IMR-90 (cell line): ENCODE data around the gene ABCA4. TPM values are rescaled to one million over a fixed set of nuclear protein-coding genes. Genes with fewer than 3 reads are reported as not detected.

Experiments used
- ATAC-seq: fragments of 200-7000 bp; cut with Tn5 transposase; 2 replicates; pipeline ENCODE4 v1.9.1; 2020; ENCODE audit warnings: low read depth, mild to moderate bottlenecking, moderate library complexity
- BruUV-seq: library from RNA; stranded (reverse); fragments of 400-500 nt; replicated peaks from 2 replicates; lab custom pipeline; 2021; lab: Mats Ljungman, UMichigan
- CTCF ChIA-PET: fragments of 300-600 bp; formaldehyde crosslinking; extraction: SDS; loops from one replicate; lab custom pipeline; 2021; ENCODE audit warnings: antibody characterized with exemption; lab: Yijun Ruan, JAX
- POLR2A ChIA-PET: fragments of 300-600 bp; sonication (Branson Sonifier 250); formaldehyde crosslinking; loops from one replicate; lab custom pipeline; 2022; ENCODE audit warnings: antibody characterized with exemption; ENCODE audit not compliant: unreplicated experiment; lab: Charles Lee
- DNase-seq: peaks from one replicate; pipeline ENCODE4 v3.0.0; 2013
- H2AFZ ChIP-seq: replicated peaks from 2 replicates; pipeline ENCODE3; 2013; ENCODE audit warnings: low read length, mild to moderate bottlenecking; ENCODE audit not compliant: poor library complexity
- H2AK5ac ChIP-seq: 2 replicates; pipeline ENCODE4 v1.6.1; 2013; ENCODE audit warnings: low read depth, low read length, inconsistent platforms
- H2AK9ac ChIP-seq: replicated peaks from 2 replicates; pipeline ENCODE3; 2013; ENCODE audit warnings: mild to moderate bottlenecking, low read depth, low read length, moderate library complexity; ENCODE audit not compliant: poor library complexity
- H2BK120ac ChIP-seq: 2 replicates; pipeline ENCODE4 v1.6.1; 2013; ENCODE audit warnings: low read depth, low read length, inconsistent platforms
- H2BK15ac ChIP-seq: 3 replicates; pipeline ENCODE4 v1.6.1; 2013; ENCODE audit warnings: low read depth, low read length, inconsistent platforms
- H2BK20ac ChIP-seq: 2 replicates; pipeline ENCODE4 v1.6.1; 2013; ENCODE audit warnings: low read depth, mild to moderate bottlenecking, inconsistent platforms, low read length, moderate library complexity
- H2BK5ac ChIP-seq: 2 replicates; pipeline ENCODE4 v1.6.1; 2013; ENCODE audit warnings: mild to moderate bottlenecking, low read depth, low read length, inconsistent platforms; ENCODE audit not compliant: poor library complexity, severe bottlenecking
- H3K14ac ChIP-seq: replicated peaks from 2 replicates; pipeline ENCODE4 v1.6.1; 2013; ENCODE audit warnings: low read depth, low read length, inconsistent platforms
- H3K18ac ChIP-seq: 2 replicates; pipeline ENCODE4 v1.6.1; 2013; ENCODE audit warnings: low read depth, low read length, control low read depth
- H3K23ac ChIP-seq: 2 replicates; pipeline ENCODE4 v1.6.1; 2013; ENCODE audit warnings: low read depth, low read length, inconsistent platforms
- H3K27ac ChIP-seq: 2 replicates; pipeline ENCODE4 v1.5.1; 2013; ENCODE audit warnings: mild to moderate bottlenecking, control low read depth, low read length; ENCODE audit not compliant: insufficient read depth
- H3K27me3 ChIP-seq: 2 replicates; pipeline ENCODE4 v1.6.1; 2013; ENCODE audit warnings: low read length; ENCODE audit not compliant: control insufficient read depth, insufficient read depth
- H3K36me3 ChIP-seq: 2 replicates; pipeline ENCODE4 v1.6.1; 2013; ENCODE audit warnings: low read length, mixed read lengths; ENCODE audit not compliant: control insufficient read depth, insufficient read depth
- H3K4ac ChIP-seq: 2 replicates; pipeline ENCODE4 v1.6.1; 2013; ENCODE audit warnings: low read depth, low read length, inconsistent platforms
- H3K4me1 ChIP-seq: 2 replicates; pipeline ENCODE4 v1.6.1; 2013; ENCODE audit warnings: low read length, mixed read lengths; ENCODE audit not compliant: control insufficient read depth, insufficient read depth
- H3K4me2 ChIP-seq: 2 replicates; pipeline ENCODE4 v1.6.1; 2013; ENCODE audit warnings: low read depth, mild to moderate bottlenecking, control low read depth, low read length, moderate library complexity
- H3K4me3 ChIP-seq: 2 replicates; pipeline ENCODE4 v1.5.1; 2013; ENCODE audit warnings: low read depth, mild to moderate bottlenecking, control low read depth, low read length, moderate library complexity; ENCODE audit not compliant: insufficient read depth
- H3K56ac ChIP-seq: 2 replicates; pipeline ENCODE4 v1.6.1; 2013; ENCODE audit warnings: low read length, inconsistent platforms; ENCODE audit not compliant: insufficient read depth; ENCODE audit errors: extremely low read depth
- H3K79me1 ChIP-seq, 2 experiments: 2 replicates each; pipeline ENCODE4 v1.6.1; 2013; ENCODE audit warnings: low read length in 2 of 2, inconsistent platforms in 1 of 2, low read depth in 1 of 2
- H3K9ac ChIP-seq: 2 replicates; pipeline ENCODE4 v1.6.1; 2013; ENCODE audit warnings: low read depth, low read length, control low read depth
- H3K9me1 ChIP-seq: 2 replicates; pipeline ENCODE4 v1.6.1; 2013; ENCODE audit warnings: low read length, inconsistent platforms; ENCODE audit not compliant: insufficient read depth
- H3K9me3 ChIP-seq: 2 replicates; pipeline ENCODE4 v1.6.1; 2013; ENCODE audit warnings: low read length; ENCODE audit not compliant: control insufficient read depth, insufficient read depth
- H4K20me1 ChIP-seq: 2 replicates; pipeline ENCODE4 v1.6.1; 2013; ENCODE audit warnings: low read length, inconsistent platforms; ENCODE audit not compliant: insufficient read depth
- H4K5ac ChIP-seq: 2 replicates; pipeline ENCODE4 v1.6.1; 2013; ENCODE audit warnings: mild to moderate bottlenecking, low read depth, low read length, control low read depth
- H4K8ac ChIP-seq, 2 experiments: 2 replicates each; pipeline ENCODE4 v1.6.1; 2013; ENCODE audit warnings: low read depth in 2 of 2, low read length in 2 of 2, control low read depth in 1 of 2, inconsistent platforms in 1 of 2
- H4K91ac ChIP-seq: 2 replicates; pipeline ENCODE4 v1.6.1; 2013; ENCODE audit warnings: low read depth, low read length, inconsistent platforms; ENCODE audit not compliant: insufficient read depth
- CEBPB ChIP-seq: IDR thresholded peaks from 2 replicates; pipeline ENCODE4 v1.6.1; 2012; ENCODE audit warnings: low read depth, low read length, improper control_type of control experiment
- CTCF ChIP-seq: conservative IDR thresholded peaks from 2 replicates; pipeline ENCODE4 v1.5.1; 2012; ENCODE audit warnings: mild to moderate bottlenecking, low read depth, low read length, improper control_type of control experiment
- RFX5 ChIP-seq: IDR thresholded peaks from 2 replicates; pipeline ENCODE4 v1.8.0; 2012; ENCODE audit warnings: low read depth, mild to moderate bottlenecking, low read length, moderate library complexity
- WGBS, 2 experiments: methylation state at CpG; one replicate each; pipeline versions ENCODE4 v1.1.5 to v1.1.7; 2013; ENCODE audit warnings: missing lambda C conversion rate in 2 of 2; ENCODE audit not compliant: insufficient read length in 1 of 2; ENCODE audit errors: extremely low coverage in 2 of 2; 5-methylcytosine and 5-hydroxymethylcytosine counted together
- dilution Hi-C: fragments of 300-500 bp; cut with HindIII; formaldehyde crosslinking; loops from one replicate; pipeline ENCODE4 v1.14.3; 2018; ENCODE audit warnings: low sequenced_read_pairs; ENCODE audit not compliant: unreplicated experiment
- in situ Hi-C: fragments of 300-500 bp; cut with MboI; formaldehyde crosslinking; loops from 3 replicates; pipeline ENCODE4 v1.14.3; 2019; ENCODE audit warnings: low sequenced_read_pairs, inconsistent platforms, mixed read lengths
- intact Hi-C: fragments of 100-400 bp; cut with micrococcal nuclease; formaldehyde crosslinking; loops from 2 replicates; pipeline ENCODE4 v1.10.0; 2022
- polyA plus RNA-seq, 3 experiments: library from polyadenylated mRNA; depleted of rRNA; stranded (reverse); fragments of >200 nt; gene quantifications; 2 replicates each; pipeline ENCODE4 v1.2.3, GENCODE V29; 2012; ENCODE audit warnings: low replicate concordance in 1 of 3
- total RNA-seq: library from RNA; depleted of rRNA; stranded (reverse); fragments of >200 nt; gene quantifications from 2 replicates; pipeline ENCODE4 v1.2.3, GENCODE V29; 2012
- TF ChIP-seq, protein P1 (sequence below): fragments of 150-350 bp; IDR thresholded peaks from 2 replicates; pipeline ENCODE4 v1.6.1; 2016; ENCODE audit warnings: low read depth, mild to moderate bottlenecking, low read length, moderate library complexity, borderline replicate concordance
- TF ChIP-seq, protein P2 (sequence below): fragments of 150-350 bp; IDR thresholded peaks from 2 replicates; pipeline ENCODE4 v1.6.1; 2017; ENCODE audit warnings: mild to moderate bottlenecking, antibody characterized with exemption, low read length, low read depth

Gene ABCA4
- total and polyA plus RNA-seq, 2 of the 4 experiments (the other 2 are of a cell fraction) = under 0.01 to 0.36 TPM

DNA sequence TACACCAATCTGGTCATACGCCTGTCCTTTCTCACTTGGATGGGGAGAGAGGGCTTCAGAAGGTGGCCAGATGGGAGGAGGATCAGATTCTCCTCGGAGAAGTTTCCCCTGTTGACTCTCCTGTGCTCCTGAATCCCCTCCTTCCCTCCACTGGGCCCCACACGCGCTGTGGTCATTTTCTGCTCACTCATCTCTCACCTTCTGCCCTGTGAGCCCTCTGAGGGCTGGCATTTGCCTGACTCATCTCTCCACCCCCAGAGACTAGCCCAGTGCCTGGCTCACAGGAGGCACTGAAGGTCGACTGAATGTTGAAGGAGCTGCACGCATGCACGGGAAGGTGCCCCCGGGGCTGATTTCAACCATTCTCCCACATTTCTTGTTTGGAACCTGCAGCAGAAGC, 14.2 kb downstream of the ABCA4 start:
- H3K4ac ChIP-seq = no peak overlapping the region
- POLR2A ChIA-PET = no interaction called here
- H2BK20ac ChIP-seq = no peak overlapping the region
- no peak overlapping the region for H4K5ac ChIP-seq
- intact Hi-C loops = loop anchor here (5.0 kb wide), 1 partner anchor 36 kb away; no protein-coding TSS in a partner anchor
- in situ Hi-C loops = no loop called here
- no peak overlapping the region for H4K8ac ChIP-seq
- H3K9me3 ChIP-seq = no peaks in the 10 kb centered on the region
- H3K4me1 ChIP-seq = no peaks in the 10 kb centered on the region; the same call in 1 of the 2 replicates
- no peak overlapping the region for H3K27ac ChIP-seq
- no peak overlapping the region for H2BK120ac ChIP-seq
- no peak overlapping the region for H3K9ac ChIP-seq
- DNase-seq = peak; percentile 36
- H3K4me3 ChIP-seq = no peak overlapping the region
- no peak overlapping the region for H4K91ac ChIP-seq
- no peak overlapping the region for H2AK5ac ChIP-seq
- dilution Hi-C loops = no loop called here
- no peak; the same call in 1 of the 2 replicates for ATAC-seq
- no peak overlapping the region for H3K14ac ChIP-seq
- TF ChIP-seq, protein P1, sequence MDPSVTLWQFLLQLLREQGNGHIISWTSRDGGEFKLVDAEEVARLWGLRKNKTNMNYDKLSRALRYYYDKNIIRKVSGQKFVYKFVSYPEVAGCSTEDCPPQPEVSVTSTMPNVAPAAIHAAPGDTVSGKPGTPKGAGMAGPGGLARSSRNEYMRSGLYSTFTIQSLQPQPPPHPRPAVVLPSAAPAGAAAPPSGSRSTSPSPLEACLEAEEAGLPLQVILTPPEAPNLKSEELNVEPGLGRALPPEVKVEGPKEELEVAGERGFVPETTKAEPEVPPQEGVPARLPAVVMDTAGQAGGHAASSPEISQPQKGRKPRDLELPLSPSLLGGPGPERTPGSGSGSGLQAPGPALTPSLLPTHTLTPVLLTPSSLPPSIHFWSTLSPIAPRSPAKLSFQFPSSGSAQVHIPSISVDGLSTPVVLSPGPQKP = no peak
- TF ChIP-seq CTCF (no peak), CEBPB (no peak), RFX5 (no peak)
- TF ChIP-seq, protein P2, sequence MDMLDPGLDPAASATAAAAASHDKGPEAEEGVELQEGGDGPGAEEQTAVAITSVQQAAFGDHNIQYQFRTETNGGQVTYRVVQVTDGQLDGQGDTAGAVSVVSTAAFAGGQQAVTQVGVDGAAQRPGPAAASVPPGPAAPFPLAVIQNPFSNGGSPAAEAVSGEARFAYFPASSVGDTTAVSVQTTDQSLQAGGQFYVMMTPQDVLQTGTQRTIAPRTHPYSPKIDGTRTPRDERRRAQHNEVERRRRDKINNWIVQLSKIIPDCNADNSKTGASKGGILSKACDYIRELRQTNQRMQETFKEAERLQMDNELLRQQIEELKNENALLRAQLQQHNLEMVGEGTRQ = no peak
- H3K23ac ChIP-seq = no peak overlapping the region
- no peaks in the 10 kb centered on the region for H3K9me1 ChIP-seq
- H3K79me1 ChIP-seq = no peaks in the 10 kb centered on the region
- no peak overlapping the region for H3K4me2 ChIP-seq
- H2AK9ac ChIP-seq = no peak overlapping the region
- H4K20me1 ChIP-seq = no peaks in the 10 kb centered on the region
- H2BK5ac ChIP-seq = no peak overlapping the region
- 89% methylated on average over 4 of the region's 8 CpGs; no CpG with 5 or more reads in 1 of the 2 experiments for WGBS, 2 experiments
- no peak overlapping the region for H2AFZ ChIP-seq
- no TSS peak for BruUV-seq
- no peak overlapping the region for H3K18ac ChIP-seq
- H3K36me3 ChIP-seq = no peaks in the 10 kb centered on the region
- H3K27me3 ChIP-seq = peaks cover 20% of the 10 kb centered on the region
- CTCF ChIA-PET = no interaction called here
- H3K56ac ChIP-seq = no peak overlapping the region
- no peak overlapping the region for H2BK15ac ChIP-seq
